OCI-LY7 (cell line): Measurements from ENCODE around the gene RRP7A.
"Not testable (repeated sequence)": the region's sequence is repeated elsewhere in the genome, so short reads cannot be mapped to it uniquely, and the experiment has no call there.

Experiments
- CTCF ChIP-seq: fragments of 200-600 bp; sonication (generic); conservative IDR thresholded peaks from 2 replicates; pipeline ENCODE4 v1.5.1; 2014; ENCODE audit warnings: mild to moderate bottlenecking, antibody characterized with exemption, low read length, moderate library complexity, mixed read lengths
- EZH2phosphoT487 ChIP-seq: fragments of 200-600 bp; sonication (generic); IDR thresholded peaks from 2 replicates; pipeline ENCODE4 v1.6.1; 2018; ENCODE audit warnings: low read depth, borderline replicate concordance, mild to moderate bottlenecking, mixed run types, antibody characterized with exemption, low read length, moderate library complexity, mixed read lengths

GRCh38 chr22:42499773-42500160 lies 19.8 kb downstream of the RRP7A start:
- not testable (repeated sequence) for TF ChIP-seq CTCF, EZH2phosphoT487
